ENCODE data around the gene ZIM2.

ZIM2 gene

GRCh38 chr19:56839652-56840450 is 675 bp downstream of the ZIM2 start:
- no peak overlapping the region for H3K4me3 ChIP-seq (ENCODE audit: insufficient read depth, low read length, poor library complexity, severe bottlenecking)
- no peaks in the 10 kb centered on the region for H3K36me3 ChIP-seq (ENCODE audit: low read length)
- peaks cover 8% of the 10 kb centered on the region; the same call in 1 of the 2 replicates for H3K9me3 ChIP-seq (ENCODE audit: insufficient read depth, low read length)
- H3K4me2 ChIP-seq (ENCODE audit: low read depth, low read length, poor library complexity, severe bottlenecking) = no peak overlapping the region
- TF ChIP-seq EZH2phosphoT487 (conservative IDR thresholded peaks at IDR 0.05; ENCODE audit: low read length) (no peak), CTCF (IDR thresholded peaks at IDR 0.05; ENCODE audit: insufficient read depth, low read length, poor library complexity, severe bottlenecking) (no peak)
- H2AFZ ChIP-seq (ENCODE audit: low read depth, low read length, severe bottlenecking) = no peak overlapping the region
- no peaks in the 10 kb centered on the region for H3K79me2 ChIP-seq (ENCODE audit: insufficient read depth, low read length)
- no peak overlapping the region for H3K27ac ChIP-seq (ENCODE audit: low read depth, low read length)
- H3K27me3 ChIP-seq (ENCODE audit: low read length) = no peaks in the 10 kb centered on the region
- H3K9me2 ChIP-seq (replicated peaks; ENCODE audit: insufficient read depth, low read length) = no peaks in the 10 kb centered on the region
- H3K9ac ChIP-seq (ENCODE audit: low read length) = no peak overlapping the region
- no peaks in the 10 kb centered on the region for H4K20me1 ChIP-seq (ENCODE audit: low read depth, low read length)
- H3F3A ChIP-seq (ENCODE audit: insufficient read depth) = no peaks in the 10 kb centered on the region

DNA sequence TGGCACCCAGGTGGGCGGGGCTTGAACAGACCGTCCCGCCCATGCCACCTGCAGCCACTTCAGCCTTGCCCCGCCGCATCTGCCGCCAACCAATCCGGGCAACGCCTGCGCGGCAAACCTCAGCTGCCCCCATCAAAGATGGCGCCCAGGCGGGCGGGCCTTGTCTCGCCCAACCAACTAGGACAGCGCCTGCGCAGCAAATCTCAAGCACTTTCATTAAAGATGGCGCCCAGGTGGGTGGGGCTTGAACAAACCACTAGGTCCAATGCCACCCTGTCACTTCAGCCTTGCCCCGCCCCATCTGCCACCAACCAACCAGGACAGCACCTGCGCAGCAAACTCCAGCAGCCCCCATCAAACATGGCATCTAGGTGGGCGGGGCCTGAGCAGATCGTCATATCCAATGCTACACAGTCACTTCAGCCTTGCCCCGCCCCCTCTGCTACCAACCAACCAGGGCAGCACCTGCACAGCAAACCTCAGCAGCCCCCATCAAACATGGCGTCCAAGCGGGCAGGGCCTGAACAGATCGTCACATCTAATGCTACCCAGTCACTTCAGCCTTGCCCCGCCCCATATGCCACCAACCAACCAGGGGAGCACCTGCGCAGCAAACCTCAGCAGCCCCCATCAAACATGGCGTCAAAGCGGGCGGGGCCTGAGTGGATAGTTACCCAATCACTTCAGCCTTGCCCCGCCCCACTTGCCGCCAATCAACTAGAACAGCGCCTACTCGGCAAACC is 1.4 kb downstream of the ZIM2 start:
- Histone ChIP-seq H2AFZ (ENCODE audit: low read depth, low read length, severe bottlenecking) (no peak overlapping the region), H3K79me2 (ENCODE audit: insufficient read depth, low read length) (no peaks in the 10 kb centered on the region), H3K27ac (ENCODE audit: low read depth, low read length) (no peak overlapping the region), H3K9me2 (replicated peaks; ENCODE audit: insufficient read depth, low read length) (no peaks in the 10 kb centered on the region), H3K9ac (ENCODE audit: low read length) (no peak overlapping the region), H3K4me2 (ENCODE audit: low read depth, low read length, poor library complexity, severe bottlenecking) (no peak overlapping the region), H3K27me3 (ENCODE audit: low read length) (no peaks in the 10 kb centered on the region), H3K9me3 (ENCODE audit: insufficient read depth, low read length) (peaks cover 8% of the 10 kb centered on the region; the same call in 1 of the 2 replicates), H3K4me3 (ENCODE audit: insufficient read depth, low read length, poor library complexity, severe bottlenecking) (no peak overlapping the region), H3F3A (ENCODE audit: insufficient read depth) (no peaks in the 10 kb centered on the region), H3K36me3 (ENCODE audit: low read length) (no peaks in the 10 kb centered on the region), H4K20me1 (ENCODE audit: low read depth, low read length) (no peaks in the 10 kb centered on the region)
- no peak for TF ChIP-seq CTCF (IDR thresholded peaks at IDR 0.05; ENCODE audit: insufficient read depth, low read length, poor library complexity, severe bottlenecking)
- no peak for TF ChIP-seq EZH2phosphoT487 (conservative IDR thresholded peaks at IDR 0.05; ENCODE audit: low read length)

- Histone ChIP-seq H3K9me3 (ENCODE audit: insufficient read depth, low read length) (peaks cover 8% of the 10 kb centered on the region; the same call in 1 of the 2 replicates), H3K9ac (ENCODE audit: low read length) (no peak overlapping the region), H3K27me3 (ENCODE audit: low read length) (no peaks in the 10 kb centered on the region), H3F3A (ENCODE audit: insufficient read depth) (no peaks in the 10 kb centered on the region), H4K20me1 (ENCODE audit: low read depth, low read length) (no peaks in the 10 kb centered on the region), H3K4me3 (ENCODE audit: insufficient read depth, low read length, poor library complexity, severe bottlenecking) (no peak overlapping the region), H3K79me2 (ENCODE audit: insufficient read depth, low read length) (no peaks in the 10 kb centered on the region), H2AFZ (ENCODE audit: low read depth, low read length, severe bottlenecking) (no peak overlapping the region), H3K9me2 (replicated peaks; ENCODE audit: insufficient read depth, low read length) (no peaks in the 10 kb centered on the region), H3K27ac (ENCODE audit: low read depth, low read length) (no peak overlapping the region), H3K36me3 (ENCODE audit: low read length) (no peaks in the 10 kb centered on the region), H3K4me2 (ENCODE audit: low read depth, low read length, poor library complexity, severe bottlenecking) (no peak overlapping the region)
- TF ChIP-seq CTCF (IDR thresholded peaks at IDR 0.05; ENCODE audit: insufficient read depth, low read length, poor library complexity, severe bottlenecking) (no peak), EZH2phosphoT487 (conservative IDR thresholded peaks at IDR 0.05; ENCODE audit: low read length) (no peak)
Measured at GRCh38 chr19:56838024-56838908, 2.3 kb downstream of the ZIM2 start.
